ENCODE results near the gene HDAC4. TPM values are rescaled to one million over a fixed set of nuclear protein-coding genes. Genes with fewer than 3 reads are reported as not detected.

Gene HDAC4
- polyA plus RNA-seq, 1 experiment, result 8.9 TPM

DNA sequence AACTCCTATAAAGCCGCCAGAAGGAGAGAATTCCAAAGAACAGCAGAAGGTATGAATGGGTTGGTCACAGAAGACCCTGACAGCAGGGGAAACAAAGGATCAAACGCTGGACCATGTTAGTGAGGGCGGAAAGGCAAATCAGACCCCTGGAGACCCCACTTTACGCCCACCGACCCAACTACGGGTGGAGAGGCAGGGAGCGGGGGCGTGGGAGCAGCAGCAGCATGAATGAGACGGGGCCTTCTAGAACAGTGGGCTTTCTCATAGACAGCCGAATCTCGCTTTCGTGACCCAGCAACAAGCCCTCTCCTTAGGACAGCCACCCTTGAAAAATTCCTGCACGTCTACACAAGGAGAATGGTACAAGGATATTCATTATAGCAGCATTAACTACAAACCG, 191.0 kb downstream of the HDAC4 start:
- no peak overlapping the region for H3K27ac ChIP-seq (ENCODE audit: low read depth, low read length)
- TF ChIP-seq, protein P1, sequence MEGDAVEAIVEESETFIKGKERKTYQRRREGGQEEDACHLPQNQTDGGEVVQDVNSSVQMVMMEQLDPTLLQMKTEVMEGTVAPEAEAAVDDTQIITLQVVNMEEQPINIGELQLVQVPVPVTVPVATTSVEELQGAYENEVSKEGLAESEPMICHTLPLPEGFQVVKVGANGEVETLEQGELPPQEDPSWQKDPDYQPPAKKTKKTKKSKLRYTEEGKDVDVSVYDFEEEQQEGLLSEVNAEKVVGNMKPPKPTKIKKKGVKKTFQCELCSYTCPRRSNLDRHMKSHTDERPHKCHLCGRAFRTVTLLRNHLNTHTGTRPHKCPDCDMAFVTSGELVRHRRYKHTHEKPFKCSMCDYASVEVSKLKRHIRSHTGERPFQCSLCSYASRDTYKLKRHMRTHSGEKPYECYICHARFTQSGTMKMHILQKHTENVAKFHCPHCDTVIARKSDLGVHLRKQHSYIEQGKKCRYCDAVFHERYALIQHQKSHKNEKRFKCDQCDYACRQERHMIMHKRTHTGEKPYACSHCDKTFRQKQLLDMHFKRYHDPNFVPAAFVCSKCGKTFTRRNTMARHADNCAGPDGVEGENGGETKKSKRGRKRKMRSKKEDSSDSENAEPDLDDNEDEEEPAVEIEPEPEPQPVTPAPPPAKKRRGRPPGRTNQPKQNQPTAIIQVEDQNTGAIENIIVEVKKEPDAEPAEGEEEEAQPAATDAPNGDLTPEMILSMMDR (IDR thresholded peaks at IDR 0.05; ENCODE audit: low read depth, low read length), result no peak
- no peak for DNase-seq (ENCODE audit: low read depth, low spot score)
- H3K4me3 ChIP-seq (ENCODE audit: low read depth, low read length), result no peak overlapping the region
- H3K9me3 ChIP-seq (ENCODE audit: control insufficient read depth, insufficient read depth, low read length), result no peaks in the 10 kb centered on the region
- H3K27me3 ChIP-seq (ENCODE audit: control insufficient read depth, insufficient read depth, low read length), result no peaks in the 10 kb centered on the region
- ChIA-PET POLR2A (no interaction called here), CTCF (interaction anchor here (1.3 kb wide), 1 partner anchor 11 kb away, joined by 3 read pairs; no protein-coding TSS in a partner anchor)

DNA sequence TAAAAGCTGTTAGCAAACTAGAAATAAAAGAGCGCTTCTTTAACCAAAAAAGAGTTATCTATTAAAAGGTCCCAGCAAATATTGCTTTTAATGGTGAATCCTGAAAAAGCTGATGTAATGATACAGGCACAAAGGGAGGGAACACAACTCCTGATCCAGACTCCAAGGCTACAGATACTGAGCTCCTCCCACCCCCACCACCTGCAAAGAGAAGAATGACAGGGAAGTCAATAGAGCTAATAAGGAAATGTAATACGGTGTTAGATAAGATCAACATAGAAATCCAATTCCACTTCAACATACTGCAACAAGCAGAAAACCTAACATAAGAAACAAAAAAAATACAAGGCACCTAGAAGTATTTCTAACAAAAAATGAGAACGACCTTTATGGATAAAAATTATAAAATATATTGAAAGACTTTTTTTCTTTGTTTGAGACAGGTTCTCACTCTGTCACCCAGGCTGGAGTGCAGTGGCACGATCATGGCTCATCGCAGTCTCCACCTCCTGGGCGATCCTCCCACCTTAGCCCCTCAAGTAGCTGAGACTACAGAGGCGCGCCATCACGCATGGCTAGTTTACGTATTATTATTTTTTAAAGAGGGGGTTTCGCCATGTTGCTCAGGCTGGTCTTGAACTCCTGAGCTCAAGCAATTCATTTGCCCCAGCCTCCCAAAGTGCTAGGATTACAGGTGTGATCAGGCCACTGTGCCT, 192.2 kb downstream of the HDAC4 start:
- H3K9me3 ChIP-seq (ENCODE audit: control insufficient read depth, insufficient read depth, low read length), result no peaks in the 10 kb centered on the region
- no peak for DNase-seq (ENCODE audit: low read depth, low spot score)
- ChIA-PET POLR2A (no interaction called here), CTCF (interaction anchor here (0.8 to 1.3 kb wide), 2 partner anchors 10 to 44 kb away, joined by 3 read pairs; no protein-coding TSS in a partner anchor)
- no peak overlapping the region for H3K4me3 ChIP-seq (ENCODE audit: low read depth, low read length)
- TF ChIP-seq, protein P1 (IDR thresholded peaks at IDR 0.05; ENCODE audit: low read depth, low read length), result no peak
- no peaks in the 10 kb centered on the region for H3K27me3 ChIP-seq (ENCODE audit: control insufficient read depth, insufficient read depth, low read length)
- H3K27ac ChIP-seq (ENCODE audit: low read depth, low read length), result no peak overlapping the region

DNA sequence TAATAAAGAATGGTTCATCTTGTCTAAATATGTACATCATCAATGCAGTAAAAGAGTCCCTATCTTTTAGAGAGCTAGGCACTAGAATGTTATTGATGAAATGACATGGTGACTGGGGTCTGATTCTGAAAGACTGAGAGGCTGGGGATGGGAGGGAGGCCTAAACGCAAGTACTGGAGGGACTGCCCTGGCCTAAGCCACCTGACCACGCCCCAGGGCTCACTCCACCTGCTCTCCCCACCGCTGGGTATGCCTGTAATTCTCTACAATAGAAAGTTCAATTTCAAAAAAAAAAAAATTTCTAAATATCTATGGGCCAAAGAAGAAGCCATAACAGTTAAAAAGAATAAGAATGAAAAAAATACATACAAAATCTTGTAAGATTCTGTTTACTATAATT, 194.0 kb downstream of the HDAC4 start:
- no peak for DNase-seq (ENCODE audit: low read depth, low spot score)
- TF ChIP-seq, protein P1 (IDR thresholded peaks at IDR 0.05; ENCODE audit: low read depth, low read length), result no peak
- Histone ChIP-seq H3K27ac (ENCODE audit: low read depth, low read length) (no peak overlapping the region), H3K4me3 (ENCODE audit: low read depth, low read length) (no peak overlapping the region), H3K9me3 (ENCODE audit: control insufficient read depth, insufficient read depth, low read length) (no peaks in the 10 kb centered on the region), H3K27me3 (ENCODE audit: control insufficient read depth, insufficient read depth, low read length) (no peaks in the 10 kb centered on the region)
- CTCF ChIA-PET, result no interaction called here
- POLR2A ChIA-PET, result no interaction called here

DNA sequence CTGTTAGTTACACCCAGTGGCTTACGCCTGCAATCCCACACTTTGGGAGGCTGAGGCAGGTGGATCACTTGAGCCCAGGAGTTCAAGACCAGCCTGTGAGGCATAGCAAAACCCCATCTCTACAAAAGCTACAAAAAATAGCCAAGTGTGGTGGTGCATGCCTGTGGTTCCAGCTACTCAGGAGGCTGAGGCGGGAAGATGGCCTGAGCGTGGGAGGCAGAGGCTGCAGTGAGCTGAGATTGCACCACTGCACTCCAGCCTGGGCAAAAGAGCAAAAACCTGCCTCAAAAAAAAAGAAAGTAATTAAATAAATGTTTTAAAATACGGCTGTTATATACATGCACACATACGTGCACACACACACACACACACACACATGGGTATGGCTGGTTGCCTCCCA, 194.8 kb downstream of the HDAC4 start:
- Histone ChIP-seq H3K27me3 (ENCODE audit: control insufficient read depth, insufficient read depth, low read length) (no peaks in the 10 kb centered on the region), H3K4me3 (ENCODE audit: low read depth, low read length) (no peak overlapping the region), H3K27ac (ENCODE audit: low read depth, low read length) (no peak overlapping the region), H3K9me3 (ENCODE audit: control insufficient read depth, insufficient read depth, low read length) (no peaks in the 10 kb centered on the region)
- ChIA-PET POLR2A (no interaction called here), CTCF (no interaction called here)
- TF ChIP-seq, protein P1 (IDR thresholded peaks at IDR 0.05; ENCODE audit: low read depth, low read length), result no peak
- no peak for DNase-seq (ENCODE audit: low read depth, low spot score)

DNA sequence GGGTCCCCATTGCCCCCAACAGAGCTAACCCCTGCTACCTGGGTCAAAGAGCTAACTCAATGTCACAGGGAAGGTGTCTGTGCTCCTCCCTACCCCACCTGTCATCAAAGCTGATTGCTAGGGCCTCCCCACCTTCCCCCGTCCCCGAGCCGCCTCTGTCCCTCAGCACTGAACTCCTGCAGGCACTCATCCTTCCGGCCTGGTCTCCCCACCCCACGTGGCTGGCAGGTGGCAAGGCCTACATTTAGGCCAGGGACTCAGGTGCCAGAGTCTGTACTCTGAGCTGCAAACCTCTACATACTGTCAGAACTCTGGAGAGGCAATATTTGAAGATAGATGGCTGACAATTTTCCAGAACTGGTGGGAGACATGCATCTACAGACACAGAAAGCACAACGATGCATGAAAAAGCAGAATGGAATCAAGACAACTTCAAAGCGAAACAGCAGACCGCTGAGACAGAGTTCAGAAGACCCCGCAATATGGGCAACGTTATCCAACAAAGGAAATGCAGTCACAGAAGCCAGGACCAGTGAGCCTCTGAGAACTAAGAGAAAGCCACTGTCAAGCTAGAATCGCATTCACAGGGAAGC, 195.8 kb downstream of the HDAC4 start:
- ChIA-PET CTCF (no interaction called here), POLR2A (no interaction called here)
- no peaks in the 10 kb centered on the region for H3K27me3 ChIP-seq (ENCODE audit: control insufficient read depth, insufficient read depth, low read length)
- no peaks in the 10 kb centered on the region for H3K9me3 ChIP-seq (ENCODE audit: control insufficient read depth, insufficient read depth, low read length)
- H3K27ac ChIP-seq (ENCODE audit: low read depth, low read length), result no peak overlapping the region
- DNase-seq (ENCODE audit: low read depth, low spot score), result no peak
- no peak overlapping the region for H3K4me3 ChIP-seq (ENCODE audit: low read depth, low read length)
- TF ChIP-seq, protein P1 (IDR thresholded peaks at IDR 0.05; ENCODE audit: low read depth, low read length), result no peak

Measured in AG04450 (cell line).